Measurements from ENCODE around the gene DDR1.
A peak's percentile ranks its signal among the peaks of the same experiment; 100 is the strongest.
"Not testable (repeated sequence)": the region's sequence is repeated elsewhere in the genome, so short reads cannot be mapped to it uniquely, and the experiment has no call there.

DDR1 gene

GRCh38 chr6:30870546-30870945, 13.8 kb upstream of the DDR1 start:
- no peak overlapping the region for H3K4me3 ChIP-seq (ENCODE audit: severe bottlenecking)
- no peak for ATAC-seq (ENCODE audit: low read depth)
- H3K4me1 ChIP-seq (ENCODE audit: insufficient read depth, poor library complexity, severe bottlenecking) = peaks cover 5% of the 10 kb centered on the region
- DNase-seq (ENCODE audit: low spot score) = no peak
- H3K36me3 ChIP-seq (ENCODE audit: low read depth) = no peaks in the 10 kb centered on the region
- no peak overlapping the region for H3K27ac ChIP-seq (ENCODE audit: poor library complexity, severe bottlenecking)
- H3K9me3 ChIP-seq (ENCODE audit: severe bottlenecking) = peaks cover 17% of the 10 kb centered on the region
- TF ChIP-seq, protein P1, sequence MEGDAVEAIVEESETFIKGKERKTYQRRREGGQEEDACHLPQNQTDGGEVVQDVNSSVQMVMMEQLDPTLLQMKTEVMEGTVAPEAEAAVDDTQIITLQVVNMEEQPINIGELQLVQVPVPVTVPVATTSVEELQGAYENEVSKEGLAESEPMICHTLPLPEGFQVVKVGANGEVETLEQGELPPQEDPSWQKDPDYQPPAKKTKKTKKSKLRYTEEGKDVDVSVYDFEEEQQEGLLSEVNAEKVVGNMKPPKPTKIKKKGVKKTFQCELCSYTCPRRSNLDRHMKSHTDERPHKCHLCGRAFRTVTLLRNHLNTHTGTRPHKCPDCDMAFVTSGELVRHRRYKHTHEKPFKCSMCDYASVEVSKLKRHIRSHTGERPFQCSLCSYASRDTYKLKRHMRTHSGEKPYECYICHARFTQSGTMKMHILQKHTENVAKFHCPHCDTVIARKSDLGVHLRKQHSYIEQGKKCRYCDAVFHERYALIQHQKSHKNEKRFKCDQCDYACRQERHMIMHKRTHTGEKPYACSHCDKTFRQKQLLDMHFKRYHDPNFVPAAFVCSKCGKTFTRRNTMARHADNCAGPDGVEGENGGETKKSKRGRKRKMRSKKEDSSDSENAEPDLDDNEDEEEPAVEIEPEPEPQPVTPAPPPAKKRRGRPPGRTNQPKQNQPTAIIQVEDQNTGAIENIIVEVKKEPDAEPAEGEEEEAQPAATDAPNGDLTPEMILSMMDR (IDR thresholded peaks at IDR 0.05; ENCODE audit: poor library complexity, severe bottlenecking) = no peak
- no peaks in the 10 kb centered on the region for H3K27me3 ChIP-seq (ENCODE audit: insufficient read depth, poor library complexity, severe bottlenecking)

GRCh38 chr6:30871592-30872183, 12.6 kb upstream of the DDR1 start:
- Histone ChIP-seq H3K36me3 (ENCODE audit: low read depth) (no peaks in the 10 kb centered on the region), H3K4me3 (ENCODE audit: severe bottlenecking) (no peak overlapping the region), H3K4me1 (ENCODE audit: insufficient read depth, poor library complexity, severe bottlenecking) (peaks cover 17% of the 10 kb centered on the region), H3K9me3 (ENCODE audit: severe bottlenecking) (peaks cover 17% of the 10 kb centered on the region), H3K27ac (ENCODE audit: poor library complexity, severe bottlenecking) (no peak overlapping the region), H3K27me3 (ENCODE audit: insufficient read depth, poor library complexity, severe bottlenecking) (no peaks in the 10 kb centered on the region)
- DNase-seq (ENCODE audit: low spot score) (no peak), ATAC-seq (ENCODE audit: low read depth) (no peak)
- TF ChIP-seq, protein P1 (IDR thresholded peaks at IDR 0.05; ENCODE audit: poor library complexity, severe bottlenecking) = no peak

DNA sequence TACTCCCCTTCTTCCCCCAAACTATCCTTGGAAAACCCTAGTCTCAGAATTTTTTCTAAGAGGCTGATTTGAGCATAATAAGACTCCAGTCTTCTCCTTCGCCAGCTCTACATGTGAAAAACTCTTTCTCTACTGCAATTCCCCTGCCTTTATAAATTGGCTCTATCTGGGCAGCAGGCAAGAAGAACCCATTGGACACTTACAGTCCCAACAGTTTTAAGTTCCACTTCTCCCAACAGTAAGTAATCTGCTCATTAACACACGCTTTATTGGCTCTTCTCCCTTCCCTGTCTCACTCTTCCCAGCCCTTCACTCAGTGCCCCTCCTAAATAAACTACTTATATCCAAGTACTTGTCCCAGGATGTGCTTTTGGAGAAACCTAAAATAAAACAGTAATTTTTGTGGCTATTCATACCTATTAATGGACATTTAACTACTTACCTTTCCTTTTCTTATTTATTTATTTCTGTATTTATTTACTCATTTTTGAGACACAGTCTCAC, 11.1 kb upstream of the DDR1 start:
- ATAC-seq (ENCODE audit: low read depth) = no peak
- H3K4me1 ChIP-seq (ENCODE audit: insufficient read depth, poor library complexity, severe bottlenecking) = peaks cover 26% of the 10 kb centered on the region
- no peak overlapping the region for H3K4me3 ChIP-seq (ENCODE audit: severe bottlenecking)
- DNase-seq (ENCODE audit: low spot score) = no peak
- no peak overlapping the region for H3K27ac ChIP-seq (ENCODE audit: poor library complexity, severe bottlenecking)
- H3K9me3 ChIP-seq (ENCODE audit: severe bottlenecking) = peaks cover 15% of the 10 kb centered on the region
- no peaks in the 10 kb centered on the region for H3K36me3 ChIP-seq (ENCODE audit: low read depth)
- H3K27me3 ChIP-seq (ENCODE audit: insufficient read depth, poor library complexity, severe bottlenecking) = no peaks in the 10 kb centered on the region
- TF ChIP-seq, protein P1 (IDR thresholded peaks at IDR 0.05; ENCODE audit: poor library complexity, severe bottlenecking) = no peak

GRCh38 chr6:30873795-30874194, 10.5 kb upstream of the DDR1 start:
- not testable (repeated sequence) for H3K27me3 ChIP-seq (ENCODE audit: insufficient read depth, poor library complexity, severe bottlenecking); H3K27ac ChIP-seq (ENCODE audit: poor library complexity, severe bottlenecking); DNase-seq (ENCODE audit: low spot score); ATAC-seq (ENCODE audit: low read depth); H3K4me3 ChIP-seq (ENCODE audit: severe bottlenecking); H3K36me3 ChIP-seq (ENCODE audit: low read depth)
- peaks cover 14% of the 10 kb centered on the region for H3K9me3 ChIP-seq (ENCODE audit: severe bottlenecking)
- peaks cover 26% of the 10 kb centered on the region for H3K4me1 ChIP-seq (ENCODE audit: insufficient read depth, poor library complexity, severe bottlenecking)

- no peak for ATAC-seq (ENCODE audit: low read depth)
- Histone ChIP-seq H3K36me3 (ENCODE audit: low read depth) (no peaks in the 10 kb centered on the region), H3K4me3 (ENCODE audit: severe bottlenecking) (no peak overlapping the region), H3K9me3 (ENCODE audit: severe bottlenecking) (peaks cover 12% of the 10 kb centered on the region), H3K27ac (ENCODE audit: poor library complexity, severe bottlenecking) (peak overlapping the region; percentile 82), H3K4me1 (ENCODE audit: insufficient read depth, poor library complexity, severe bottlenecking) (peaks cover 26% of the 10 kb centered on the region), H3K27me3 (ENCODE audit: insufficient read depth, poor library complexity, severe bottlenecking) (no peaks in the 10 kb centered on the region)
- TF ChIP-seq, protein P1 (IDR thresholded peaks at IDR 0.05; ENCODE audit: poor library complexity, severe bottlenecking) = no peak
- DNase-seq (ENCODE audit: low spot score) = no peak
Measured at GRCh38 chr6:30875244-30876038, 8.9 kb upstream of the DDR1 start.
